Kidney (tissue), 14 donors: ENCODE data around the gene ACAD11. TPM values are rescaled to one million over a fixed set of nuclear protein-coding genes. Genes with fewer than 3 reads are reported as not detected.

Source experiments
- DNase-seq, 5 donors: peaks; one replicate each; pipeline ENCODE4 v3.0.0-alpha.2; 2013 to 2020
- FAIRE-seq: peaks from 2 replicates; lab custom pipeline; 2012; peaks lifted over from hg19 to GRCh38; lab: Jason Lieb, UNC
- H3K27ac ChIP-seq, 2 donors: one replicate each; pipeline ENCODE4 v1.7.0; 2013; ENCODE audit warnings: low read depth in 2 of 2, low read length in 2 of 2, inconsistent platforms in 1 of 2
- H3K27me3 ChIP-seq: one replicate; pipeline ENCODE4 v1.7.1; 2013; ENCODE audit warnings: low read length, inconsistent platforms; ENCODE audit not compliant: control insufficient read depth, insufficient read depth
- H3K36me3 ChIP-seq, 3 donors: one replicate each; pipeline versions ENCODE4 v1.7.0 to v1.7.1; 2013; ENCODE audit warnings: low read length in 3 of 3, control low read depth in 1 of 3, inconsistent platforms in 1 of 3; ENCODE audit not compliant: insufficient read depth in 3 of 3, control insufficient read depth in 2 of 3
- H3K4me1 ChIP-seq, 3 donors: one replicate each; pipeline versions ENCODE4 v1.7.0 to v1.7.1; 2013; ENCODE audit warnings: low read length in 3 of 3, inconsistent platforms in 1 of 3, low read depth in 1 of 3; ENCODE audit not compliant: control insufficient read depth in 2 of 3, insufficient read depth in 2 of 3
- H3K4me3 ChIP-seq, 3 donors: one replicate each; pipeline versions ENCODE4 v1.7.0 to v1.8.1; 2013; ENCODE audit warnings: low read length in 3 of 3, control low read depth in 1 of 3, inconsistent platforms in 1 of 3
- H3K9ac ChIP-seq, 3 donors: one replicate each; pipeline versions ENCODE4 v1.7.0 to v1.7.1; 2013; ENCODE audit warnings: low read length in 3 of 3, control low read depth in 1 of 3, inconsistent platforms in 1 of 3
- H3K9me3 ChIP-seq, 3 donors: one replicate each; pipeline versions ENCODE4 v1.7.0 to v1.7.1; 2013; ENCODE audit warnings: low read length in 3 of 3, control low read depth in 1 of 3, inconsistent platforms in 1 of 3; ENCODE audit not compliant: control insufficient read depth in 2 of 3, insufficient read depth in 1 of 3
- CTCF ChIP-seq: IDR thresholded peaks from 3 replicates; pipeline ENCODE4 v1.5.1; 2012; ENCODE audit warnings: mild to moderate bottlenecking, moderate library complexity, borderline replicate concordance; ENCODE audit not compliant: insufficient read depth; ENCODE audit errors: extremely low read depth
- intact Hi-C: fragments of 100-400 bp; cut with DNase I; formaldehyde crosslinking; loops from one replicate; pipeline ENCODE4 v1.11.1; 2022
- polyA plus RNA-seq: library from polyadenylated mRNA; stranded (reverse); fragments of 350-450 nt; fragmentation: Illumina TruSeq; extraction: RNeasy Lipid Tissue Mini Kit (QIAGEN cat#74804); gene quantifications from one replicate; pipeline ENCODE4 v1.2.3, GENCODE V29; 2014; ENCODE audit warnings: low read depth, low replicate concordance; ENCODE audit not compliant: insufficient read depth
- total RNA-seq: library from RNA; stranded (reverse); fragmentation: NEBNext Ultra II Directional; extraction: Animal tissue kit (Norgen Biotek cat#: 25700); gene quantifications from one replicate; pipeline ENCODE4 v1.2.1, GENCODE V29; 2021
- donor health status: control.
- donor health status: control.
- donor health status: control.
- donor health status: control.
- donor health status: control.
- donor health status: DM: yes; HTN: yes; CAD: no.
- donor health status: Normal renal cell carcinoma (clear cell type).

ACAD11 gene
- total and polyA plus RNA-seq, 2 donors from 2014 or later, result 21.4 to 47.7 TPM

- H3K4me3 ChIP-seq, result no peak overlapping the region
- TF ChIP-seq CTCF, result no peak
- no peak for DNase-seq
- H3K27me3 ChIP-seq, result no peaks in the 10 kb centered on the region
- H3K36me3 ChIP-seq, result peaks cover 5 to 55% (median 19%) of the 10 kb centered on the region in 3 donors
- no peak overlapping the region for H3K27ac ChIP-seq
- no peak for FAIRE-seq
- H3K9ac ChIP-seq, result no peak overlapping the region
- intact Hi-C loops, result no loop called here
- H3K9me3 ChIP-seq, result no peaks in the 10 kb centered on the region
- H3K4me1 ChIP-seq, result no peaks in the 10 kb centered on the region
Measured at GRCh38 chr3:132513057-132513456, 146.6 kb downstream of the ACAD11 start.

- DNase-seq, result no peak
- Histone ChIP-seq H3K4me3 (no peak overlapping the region), H3K36me3 (peaks cover 2 to 39% (median 9%) of the 10 kb centered on the region in 3 donors), H3K4me1 (peaks cover 0 to 4% (median 0%) of the 10 kb centered on the region in 3 donors), H3K9me3 (no peaks in the 10 kb centered on the region), H3K27ac (no peak overlapping the region), H3K9ac (no peak overlapping the region), H3K27me3 (no peaks in the 10 kb centered on the region)
- no peak for TF ChIP-seq CTCF
- FAIRE-seq, result no peak
- intact Hi-C loops, result no loop called here
Measured at GRCh38 chr3:132509506-132509905, 150.1 kb downstream of the ACAD11 start.

- no peak for TF ChIP-seq CTCF
- H3K9ac ChIP-seq, result no peak overlapping the region
Measured at GRCh38 chr3:132509096-132509495, 150.5 kb downstream of the ACAD11 start.

More at GRCh38 chr3:132509096-132509495, 150.5 kb downstream of the ACAD11 start:
- DNase-seq, result no peak
- Histone ChIP-seq H3K27ac (no peak overlapping the region), H3K4me3 (no peak overlapping the region), H3K4me1 (peaks cover 0 to 4% (median 0%) of the 10 kb centered on the region in 3 donors), H3K27me3 (no peaks in the 10 kb centered on the region), H3K36me3 (peaks cover 2 to 35% (median 9%) of the 10 kb centered on the region in 3 donors), H3K9me3 (no peaks in the 10 kb centered on the region)
- no peak for FAIRE-seq
- intact Hi-C loops, result no loop called here

Other genes with a start within 250 kb of the ACAD11 start
- gene DNAJC13, start 242.3 kb downstream of the ACAD11 start, total RNA-seq, result 43.1 TPM
- 11.5 TPM for gene DNAJC13, start 242.3 kb downstream of the ACAD11 start, polyA plus RNA-seq
- gene ACKR4, start 62.5 kb downstream of the ACAD11 start, total RNA-seq, result 1.0 TPM
- 1.1 TPM for gene ACKR4, start 62.5 kb downstream of the ACAD11 start, polyA plus RNA-seq
- 45.1 TPM for gene UBA5, start 520 bp upstream of the ACAD11 start, total RNA-seq
- gene UBA5, start 520 bp upstream of the ACAD11 start, polyA plus RNA-seq, result 32.1 TPM
- gene NPHP3, start 62.6 kb upstream of the ACAD11 start, total RNA-seq, result 23.2 TPM
- 5.9 TPM for gene NPHP3, start 62.6 kb upstream of the ACAD11 start, polyA plus RNA-seq